ENCODE data around the gene SHKBP1. TPM values are rescaled to one million over a fixed set of nuclear protein-coding genes. Genes with fewer than 3 reads are reported as not detected.
A peak's percentile ranks its signal among the peaks of the same experiment; 100 is the strongest.
"Not testable (repeated sequence)": the region's sequence is repeated elsewhere in the genome, so short reads cannot be mapped to it uniquely, and the experiment has no call there.

The SHKBP1 gene
- total and polyA plus RNA-seq, 2 donors (not counting 1 experiment from before 2014, with no cell fraction given): 179 to 227 TPM

GRCh38 chr19:40590464-40591265 lies 14.0 kb downstream of the SHKBP1 start:
- TF ChIP-seq EZH2 (IDR thresholded peaks at IDR 0.05; ENCODE audit: borderline replicate concordance, insufficient read depth, low read depth, low read length, poor library complexity, severe bottlenecking) (no peak), CTCF (IDR thresholded peaks at IDR 0.05) (no peak)
- H3K9me3 ChIP-seq (ENCODE audit: control extremely low read depth in 1 of 3, control insufficient read depth in 2 of 3, insufficient read depth in 1 of 3, low read length in 2 of 3): peaks cover 0 to 6% (median 2%) of the 10 kb centered on the region in 3 donors
- intact Hi-C loops (cut with micrococcal nuclease): no loop called here
- Mint-ChIP-seq H3K9me3 (ENCODE audit: insufficient read depth) (no peaks in the 10 kb centered on the region), H3K27me3 (no peaks in the 10 kb centered on the region), H3K4me3 (no peak overlapping the region), H3K4me1 (no peaks in the 10 kb centered on the region), H3K27ac (peak overlapping the region; percentile 15)
- whole genome bisulfite sequencing (ENCODE audit: insufficient coverage): 98% methylated on average over 16 of the region's 22 CpGs
- peaks cover 0 to 37% of the 10 kb centered on the region in 2 experiments for H3K36me3 ChIP-seq (replicated peaks in 1 of 2; ENCODE audit: control extremely low read depth in 1 of 2, control insufficient read depth in 1 of 2, extremely low read depth in 1 of 2, insufficient read depth in 2 of 2, low read length in 1 of 2)
- peaks cover 0 to 6% (median 0%) of the 10 kb centered on the region in 4 experiments for H3K27me3 ChIP-seq (replicated peaks in 1 of 4; ENCODE audit: control extremely low read depth in 1 of 4, control insufficient read depth in 3 of 4, insufficient read depth in 4 of 4, low read length in 3 of 4)
- no peak overlapping the region for H3K9ac ChIP-seq (ENCODE audit: low read length)
- no peak overlapping the region for H3K4me2 ChIP-seq (replicated peaks; ENCODE audit: low read depth, low read length, poor library complexity, severe bottlenecking)
- no peaks in the 10 kb centered on the region for H4K20me1 ChIP-seq (ENCODE audit: control insufficient read depth, insufficient read depth, low read length, poor library complexity, severe bottlenecking)
- DNase-seq (no peak), ATAC-seq (ENCODE audit: low read depth) (no peak)
- H3K4me3 ChIP-seq (ENCODE audit: control extremely low read depth in 1 of 5, extremely low read depth in 1 of 5, insufficient read depth in 1 of 5, low read depth in 2 of 5, low read length in 4 of 5): no peak overlapping the region
- no peaks in the 10 kb centered on the region for H3K79me2 ChIP-seq (ENCODE audit: control insufficient read depth, insufficient read depth, low read length)
- POLR2A ChIA-PET: no interaction called here
- no peaks in the 10 kb centered on the region for H3K4me1 ChIP-seq (ENCODE audit: control insufficient read depth in 2 of 2, insufficient read depth in 2 of 2, low read length in 2 of 2)
- CTCF ChIA-PET: interaction anchor here (2.4 kb wide), 1 partner anchor 13 kb away, joined by 10 read pairs; no protein-coding TSS in a partner anchor
- H2AFZ ChIP-seq (ENCODE audit: insufficient read depth, low read depth, low read length, poor library complexity, severe bottlenecking): no peak overlapping the region
- no peak overlapping the region for H3K27ac ChIP-seq (ENCODE audit: low read length in 2 of 2)

- Histone ChIP-seq H3K9me3 (ENCODE audit: control extremely low read depth in 1 of 3, control insufficient read depth in 2 of 3, insufficient read depth in 1 of 3, low read length in 2 of 3) (peaks cover 0 to 12% (median 2%) of the 10 kb centered on the region in 3 donors), H3K36me3 (replicated peaks in 1 of 2; ENCODE audit: control extremely low read depth in 1 of 2, control insufficient read depth in 1 of 2, extremely low read depth in 1 of 2, insufficient read depth in 2 of 2, low read length in 1 of 2) (peaks cover 0 to 27% of the 10 kb centered on the region in 2 experiments), H3K27me3 (replicated peaks in 1 of 4; ENCODE audit: control extremely low read depth in 1 of 4, control insufficient read depth in 3 of 4, insufficient read depth in 4 of 4, low read length in 3 of 4) (peaks cover 0 to 13% (median 4%) of the 10 kb centered on the region in 4 experiments)
- intact Hi-C loops (cut with micrococcal nuclease); H4K20me1 ChIP-seq (ENCODE audit: control insufficient read depth, insufficient read depth, low read length, poor library complexity, severe bottlenecking); H3K4me1 ChIP-seq (ENCODE audit: control insufficient read depth in 2 of 2, insufficient read depth in 2 of 2, low read length in 2 of 2); H3K79me2 ChIP-seq (ENCODE audit: control insufficient read depth, insufficient read depth, low read length); ATAC-seq (ENCODE audit: low read depth); H3K4me3 ChIP-seq (ENCODE audit: control extremely low read depth in 1 of 5, extremely low read depth in 1 of 5, insufficient read depth in 1 of 5, low read depth in 2 of 5, low read length in 4 of 5); DNase-seq; H2AFZ ChIP-seq (ENCODE audit: insufficient read depth, low read depth, low read length, poor library complexity, severe bottlenecking); H3K4me1 Mint-ChIP-seq; H3K4me3 Mint-ChIP-seq; H3K27ac ChIP-seq (ENCODE audit: low read length in 2 of 2); H3K9ac ChIP-seq (ENCODE audit: low read length); POLR2A ChIA-PET; H3K27ac Mint-ChIP-seq; H3K4me2 ChIP-seq (replicated peaks; ENCODE audit: low read depth, low read length, poor library complexity, severe bottlenecking); H3K27me3 Mint-ChIP-seq; H3K9me3 Mint-ChIP-seq (ENCODE audit: insufficient read depth): not testable (repeated sequence)
- WGBS (ENCODE audit: insufficient coverage): no CpG with 5 or more reads among the region's 4 CpGs
- CTCF ChIA-PET: interaction anchor here (1.0 to 2.4 kb wide), 2 partner anchors 12 to 43 kb away, joined by 3 to 10 read pairs; no protein-coding TSS in a partner anchor
These were observed 15.1 kb downstream of the SHKBP1 start for GRCh38 chr19:40591724-40592123.
